Trophoblast cell (in vitro differentiated cells and primary cell): ENCODE results near the gene MIEF1.

Source experiments
- DNase-seq, 2 donors: peaks; one replicate each; pipeline ENCODE4 v3.0.0-alpha.2; 2016
- H2AFZ ChIP-seq: 2 replicates; pipeline ENCODE4 v1.6.1; 2013; ENCODE audit warnings: low read length, moderate library complexity, mild to moderate bottlenecking; ENCODE audit not compliant: insufficient read depth, poor library complexity
- H2AK5ac ChIP-seq: 2 replicates; pipeline ENCODE4 v1.6.1; 2013; ENCODE audit warnings: mild to moderate bottlenecking, low read length
- H2BK120ac ChIP-seq: 2 replicates; pipeline ENCODE4 v1.6.1; 2013; ENCODE audit warnings: low read length, mild to moderate bottlenecking, moderate library complexity; ENCODE audit not compliant: insufficient read depth, poor library complexity
- H2BK12ac ChIP-seq: 2 replicates; pipeline ENCODE4 v1.6.1; 2013; ENCODE audit warnings: mild to moderate bottlenecking, low read length, moderate library complexity
- H2BK5ac ChIP-seq: 2 replicates; pipeline ENCODE4 v1.6.1; 2013; ENCODE audit warnings: low read length, low read depth, moderate library complexity, mild to moderate bottlenecking; ENCODE audit not compliant: poor library complexity
- H3K14ac ChIP-seq: 2 replicates; pipeline ENCODE4 v1.6.1; 2013; ENCODE audit warnings: mild to moderate bottlenecking, low read length
- H3K18ac ChIP-seq: 2 replicates; pipeline ENCODE4 v1.6.1; 2013; ENCODE audit warnings: mild to moderate bottlenecking, low read length
- H3K23ac ChIP-seq: 2 replicates; pipeline ENCODE4 v1.6.1; 2013; ENCODE audit warnings: low read length
- H3K27ac ChIP-seq: 2 replicates; pipeline ENCODE4 v1.5.1; 2013; ENCODE audit warnings: low read depth, mild to moderate bottlenecking, inconsistent platforms, low read length, moderate library complexity
- H3K27me3 ChIP-seq: 2 replicates; pipeline ENCODE4 v1.6.1; 2013; ENCODE audit warnings: inconsistent platforms, mild to moderate bottlenecking, low read length, moderate library complexity; ENCODE audit not compliant: insufficient read depth
- H3K36me3 ChIP-seq, 2 experiments: 1 replicate in 1 of 2; 2 replicates in 1 of 2; pipeline ENCODE4 v1.6.1; 2013; ENCODE audit warnings: low read length in 2 of 2, mild to moderate bottlenecking in 2 of 2, moderate library complexity in 1 of 2; ENCODE audit not compliant: insufficient read depth in 2 of 2, control insufficient read depth in 1 of 2
- H3K4ac ChIP-seq: 2 replicates; pipeline ENCODE4 v1.6.1; 2013; ENCODE audit warnings: low read depth, mild to moderate bottlenecking, low read length, moderate library complexity
- H3K4me1 ChIP-seq, 2 experiments: 1 replicate in 1 of 2; 2 replicates in 1 of 2; pipeline ENCODE4 v1.6.1; 2013; ENCODE audit warnings: low read length in 2 of 2, mild to moderate bottlenecking in 2 of 2, moderate library complexity in 1 of 2; ENCODE audit not compliant: insufficient read depth in 2 of 2, control insufficient read depth in 1 of 2
- H3K4me2 ChIP-seq: 2 replicates; pipeline ENCODE4 v1.6.1; 2013; ENCODE audit warnings: inconsistent platforms, mild to moderate bottlenecking, low read length, moderate library complexity
- H3K4me3 ChIP-seq: 2 replicates; pipeline ENCODE4 v1.5.1; 2013; ENCODE audit warnings: mild to moderate bottlenecking, low read depth, low read length, inconsistent platforms
- H3K79me1 ChIP-seq: one replicate; pipeline ENCODE4 v1.6.1; 2013; ENCODE audit warnings: low read length
- H3K79me2 ChIP-seq: 2 replicates; pipeline ENCODE4 v1.6.1; 2013; ENCODE audit warnings: low read length, mild to moderate bottlenecking; ENCODE audit not compliant: control insufficient read depth, insufficient read depth, poor library complexity
- H3K9ac ChIP-seq: 2 replicates; pipeline ENCODE4 v1.6.1; 2013; ENCODE audit warnings: mild to moderate bottlenecking, low read length
- H3K9me3 ChIP-seq: 2 replicates; pipeline ENCODE4 v1.6.1; 2013; ENCODE audit warnings: low read depth, mild to moderate bottlenecking, control low read depth, inconsistent platforms, low read length; ENCODE audit not compliant: insufficient read depth
- H4K12ac ChIP-seq: 2 replicates; pipeline ENCODE4 v1.6.1; 2013; ENCODE audit warnings: low read depth, mild to moderate bottlenecking, low read length, moderate library complexity
- H4K8ac ChIP-seq: 2 replicates; pipeline ENCODE4 v1.6.1; 2013; ENCODE audit warnings: low read depth, mild to moderate bottlenecking, low read length, moderate library complexity
- H4K91ac ChIP-seq: one replicate; pipeline ENCODE4 v1.6.1; 2013; ENCODE audit warnings: low read depth, mild to moderate bottlenecking, low read length, moderate library complexity
- WGBS: extraction: QIAGEN DNeasy Blood & Tissue Kit; methylation state at CpG from one replicate; pipeline ENCODE4 v1.1.7; 2013; ENCODE audit warnings: missing lambda C conversion rate; ENCODE audit not compliant: insufficient read length, insufficient coverage; ENCODE audit errors: extremely low coverage; 5-methylcytosine and 5-hydroxymethylcytosine counted together

The MIEF1 gene

GRCh38 chr22:39524089-39524752 lies 22.1 kb downstream of the MIEF1 start:
- Histone ChIP-seq H3K27ac (no peak overlapping the region), H3K4me1 (peaks cover 12 to 27% of the 10 kb centered on the region in 2 experiments)
- WGBS, result no CpG with 5 or more reads among the region's 13 CpGs

GRCh38 chr22:39524753-39525657 lies 22.9 kb downstream of the MIEF1 start:
- Histone ChIP-seq H2AFZ (no peak overlapping the region), H3K14ac (no peak overlapping the region), H3K79me1 (peaks cover 10% of the 10 kb centered on the region), H3K18ac (no peak overlapping the region), H3K9ac (no peak overlapping the region), H3K36me3 (peaks cover 46 to 58% of the 10 kb centered on the region in 2 experiments), H2BK5ac (no peak overlapping the region), H4K91ac (no peak overlapping the region), H3K9me3 (no peaks in the 10 kb centered on the region), H3K4me3 (no peak overlapping the region), H2BK120ac (no peak overlapping the region), H3K27me3 (no peaks in the 10 kb centered on the region), H3K4me2 (no peak overlapping the region), H2BK12ac (no peak overlapping the region), H3K23ac (no peak overlapping the region), H3K4ac (no peak overlapping the region), H3K79me2 (peaks cover 17% of the 10 kb centered on the region), H3K27ac (no peak overlapping the region), H4K12ac (no peak overlapping the region), H2AK5ac (no peak overlapping the region), H4K8ac (no peak overlapping the region), H3K4me1 (peaks cover 12 to 27% of the 10 kb centered on the region in 2 experiments)
- WGBS, result no CpG with 5 or more reads among the region's 10 CpGs
- DNase-seq, result peak in 1 of 2 donors; percentile 36

More at GRCh38 chr22:39524089-39524752, 22.1 kb downstream of the MIEF1 start:
- peak in 1 of 2 donors; percentile 21 for DNase-seq
- Histone ChIP-seq H3K4me2 (no peak overlapping the region), H4K8ac (no peak overlapping the region), H3K9me3 (no peaks in the 10 kb centered on the region), H4K12ac (no peak overlapping the region), H3K79me1 (peaks cover 16% of the 10 kb centered on the region), H3K27me3 (no peaks in the 10 kb centered on the region), H3K4me3 (no peak overlapping the region), H3K14ac (no peak overlapping the region), H3K79me2 (peaks cover 20% of the 10 kb centered on the region), H2BK5ac (no peak overlapping the region), H2BK120ac (no peak overlapping the region), H3K23ac (no peak overlapping the region), H4K91ac (no peak overlapping the region), H2AFZ (no peak overlapping the region), H3K9ac (no peak overlapping the region), H2BK12ac (no peak overlapping the region), H3K4ac (no peak overlapping the region), H3K18ac (peak overlapping the region; percentile 33), H3K36me3 (peaks cover 39 to 51% of the 10 kb centered on the region in 2 experiments), H2AK5ac (no peak overlapping the region)

GRCh38 chr22:39525658-39525975 lies 23.5 kb downstream of the MIEF1 start:
- H3K36me3 ChIP-seq, result peaks cover 46 to 60% of the 10 kb centered on the region in 2 experiments
- DNase-seq, result no peak
- no peak overlapping the region for H3K4ac ChIP-seq
- H4K91ac ChIP-seq, result no peak overlapping the region
- no peak overlapping the region for H3K27ac ChIP-seq
- no CpG with 5 or more reads among the region's 4 CpGs for WGBS
- no peaks in the 10 kb centered on the region for H3K9me3 ChIP-seq
- H3K4me2 ChIP-seq, result no peak overlapping the region
- no peak overlapping the region for H3K23ac ChIP-seq
- peaks cover 5% of the 10 kb centered on the region for H3K79me1 ChIP-seq
- H3K14ac ChIP-seq, result no peak overlapping the region
- H2AK5ac ChIP-seq, result no peak overlapping the region
- H2BK120ac ChIP-seq, result no peak overlapping the region
- peaks cover 12 to 27% of the 10 kb centered on the region in 2 experiments for H3K4me1 ChIP-seq
- H4K8ac ChIP-seq, result no peak overlapping the region
- no peak overlapping the region for H3K9ac ChIP-seq
- H3K79me2 ChIP-seq, result peaks cover 13% of the 10 kb centered on the region
- H2AFZ ChIP-seq, result no peak overlapping the region
- H3K18ac ChIP-seq, result no peak overlapping the region
- no peak overlapping the region for H2BK5ac ChIP-seq
- H3K27me3 ChIP-seq, result no peaks in the 10 kb centered on the region
- no peak overlapping the region for H2BK12ac ChIP-seq
- no peak overlapping the region for H4K12ac ChIP-seq
- no peak overlapping the region for H3K4me3 ChIP-seq

- Histone ChIP-seq H4K91ac (no peak overlapping the region), H2BK5ac (no peak overlapping the region), H3K23ac (no peak overlapping the region), H3K9ac (no peak overlapping the region), H3K4me3 (no peak overlapping the region), H4K12ac (no peak overlapping the region), H3K36me3 (peaks cover 44 to 55% of the 10 kb centered on the region in 2 experiments), H2BK120ac (no peak overlapping the region), H4K8ac (no peak overlapping the region), H3K14ac (no peak overlapping the region), H3K79me2 (peaks cover 5% of the 10 kb centered on the region), H3K4me1 (peaks cover 11 to 29% of the 10 kb centered on the region in 2 experiments), H2AFZ (no peak overlapping the region), H3K79me1 (peaks cover 2% of the 10 kb centered on the region), H3K4ac (no peak overlapping the region), H3K9me3 (no peaks in the 10 kb centered on the region), H2AK5ac (no peak overlapping the region), H2BK12ac (no peak overlapping the region), H3K27ac (peak overlapping the region; percentile 26), H3K4me2 (no peak overlapping the region), H3K18ac (no peak overlapping the region), H3K27me3 (no peaks in the 10 kb centered on the region)
- WGBS, result no CpG with 5 or more reads among the region's 4 CpGs
- DNase-seq, result peak in 1 of 2 donors; percentile 55
Measured at GRCh38 chr22:39526736-39527171, 24.7 kb downstream of the MIEF1 start.
